CD4-positive, alpha-beta T cell treated with Interleukin-12 subunit alpha and Interleukin-12 subunit beta, for 1 hour (primary cell): ENCODE data around the gene RRP9.

Experiments used
- DNase-seq: peaks from one replicate; pipeline ENCODE4 v3.0.0-alpha.2; 2020

The RRP9 gene

DNA sequence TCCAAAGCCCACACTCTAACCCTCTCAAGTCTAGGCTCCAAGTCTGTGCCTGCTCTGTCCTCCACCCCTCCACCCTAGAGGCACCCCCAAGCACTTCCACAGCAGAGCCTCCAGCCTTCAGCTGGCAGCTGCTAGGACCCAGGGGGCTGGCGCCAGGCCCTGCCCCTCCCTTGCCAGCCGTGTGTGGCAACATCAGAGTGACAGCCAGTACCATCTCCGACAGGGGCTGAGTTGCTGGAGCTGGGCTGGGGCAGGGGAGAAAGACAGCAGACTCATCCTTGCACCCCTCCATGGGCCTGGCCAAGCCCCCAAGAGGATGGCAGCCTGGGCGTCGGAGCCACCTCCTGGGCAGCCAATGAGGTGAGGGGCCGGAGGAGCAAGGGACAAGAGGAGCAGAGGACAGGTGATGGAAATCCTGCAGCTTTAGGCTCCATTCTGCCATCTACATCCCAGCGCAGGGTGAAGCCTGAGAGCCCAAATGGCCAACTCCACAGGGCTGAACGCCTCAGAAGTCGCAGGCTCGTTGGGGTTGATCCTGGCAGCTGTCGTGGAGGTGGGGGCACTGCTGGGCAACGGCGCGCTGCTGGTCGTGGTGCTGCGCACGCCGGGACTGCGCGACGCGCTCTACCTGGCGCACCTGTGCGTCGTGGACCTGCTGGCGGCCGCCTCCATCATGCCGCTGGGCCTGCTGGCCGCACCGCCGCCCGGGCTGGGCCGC is 13.6 kb upstream of the RRP9 start, which contains the start of gene GPR62:
TSS of gene GPR62 (plus strand) at position 207 of the 718 bp plus-strand sequence. CDS start at position 479, 272 bp downstream.
- no peak for DNase-seq

DNA sequence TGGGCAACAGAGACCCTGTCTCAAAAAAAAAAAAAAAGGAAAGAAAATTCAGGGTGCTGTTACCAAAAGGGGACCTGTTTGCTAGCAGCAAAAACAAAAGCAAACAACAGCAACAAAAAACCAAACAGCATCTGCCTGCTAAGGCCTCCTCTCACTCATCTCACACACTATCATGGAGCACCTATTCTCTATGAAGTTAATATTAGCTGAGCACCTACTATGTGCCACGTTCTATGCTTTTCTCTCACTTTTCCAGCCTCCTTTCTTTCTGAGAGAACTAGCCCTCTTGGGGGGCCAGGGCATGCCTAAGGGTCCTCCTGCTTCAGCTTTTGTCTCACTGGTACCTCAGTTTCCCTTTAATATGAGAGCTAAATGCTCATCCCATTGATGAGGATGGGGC is 13.0 kb upstream of the RRP9 start:
- no peak for DNase-seq

DNA sequence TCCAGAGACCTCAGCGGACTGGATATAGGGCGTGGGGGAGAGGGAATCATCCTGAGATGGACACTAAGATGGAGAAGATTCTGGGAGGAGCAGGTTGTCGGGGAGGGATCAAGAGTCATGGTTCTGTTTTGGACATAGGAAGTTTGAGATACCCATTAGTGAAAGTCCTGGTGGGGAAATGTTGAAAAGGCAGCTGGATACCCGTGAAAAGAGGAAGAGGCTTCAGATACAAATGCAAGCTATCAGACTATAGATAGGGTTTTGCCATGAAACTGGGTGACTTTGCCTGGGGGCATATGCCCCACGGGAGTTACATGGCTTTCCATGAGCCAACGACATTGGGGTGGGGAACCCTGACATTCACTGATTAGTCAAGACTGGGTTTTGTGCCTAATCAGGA is 12.4 kb upstream of the RRP9 start:
- no peak for DNase-seq

GRCh38 chr3:51953445-51953844 is 11.7 kb upstream of the RRP9 start:
- DNase-seq, result no peak

DNA sequence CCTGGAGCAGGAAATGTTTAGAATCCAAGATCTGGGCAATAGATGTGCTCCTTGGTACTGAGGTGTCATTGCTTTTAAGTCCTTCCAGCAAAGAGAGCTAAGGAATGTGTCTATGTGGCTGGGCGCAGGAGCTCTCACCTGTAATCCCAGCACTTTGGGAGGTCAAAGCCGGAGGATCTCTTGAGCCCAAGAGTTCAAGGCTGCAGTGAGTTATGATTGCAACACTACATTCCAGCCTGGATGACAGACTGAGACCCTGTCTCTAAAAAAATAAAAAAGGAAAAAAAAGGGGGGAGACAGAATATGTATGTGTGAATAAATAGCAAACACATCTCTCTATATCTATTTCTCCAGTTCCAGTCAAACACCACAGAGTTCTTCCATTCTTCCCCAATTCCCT is 9.2 kb upstream of the RRP9 start:
- no peak for DNase-seq

DNA sequence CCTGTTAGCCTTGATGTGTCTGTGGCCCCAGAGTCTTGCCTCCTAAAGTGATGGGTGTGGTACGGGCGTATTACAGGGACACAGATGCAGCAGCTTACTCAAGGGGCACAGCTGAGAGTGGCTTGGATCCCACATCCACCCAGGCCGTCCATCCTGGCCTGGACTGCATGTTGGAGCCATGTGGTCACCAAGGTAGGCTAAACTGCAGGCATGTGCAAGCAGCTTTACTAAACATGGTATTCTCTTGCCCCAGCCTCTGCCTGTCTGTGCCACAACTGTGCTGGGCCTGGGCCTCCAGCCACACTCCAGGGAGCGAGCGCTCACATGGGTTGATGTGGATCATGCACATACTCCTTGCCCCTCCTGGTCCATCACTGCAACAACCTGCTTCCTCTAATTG is 7.4 kb upstream of the RRP9 start:
- no peak for DNase-seq

DNA sequence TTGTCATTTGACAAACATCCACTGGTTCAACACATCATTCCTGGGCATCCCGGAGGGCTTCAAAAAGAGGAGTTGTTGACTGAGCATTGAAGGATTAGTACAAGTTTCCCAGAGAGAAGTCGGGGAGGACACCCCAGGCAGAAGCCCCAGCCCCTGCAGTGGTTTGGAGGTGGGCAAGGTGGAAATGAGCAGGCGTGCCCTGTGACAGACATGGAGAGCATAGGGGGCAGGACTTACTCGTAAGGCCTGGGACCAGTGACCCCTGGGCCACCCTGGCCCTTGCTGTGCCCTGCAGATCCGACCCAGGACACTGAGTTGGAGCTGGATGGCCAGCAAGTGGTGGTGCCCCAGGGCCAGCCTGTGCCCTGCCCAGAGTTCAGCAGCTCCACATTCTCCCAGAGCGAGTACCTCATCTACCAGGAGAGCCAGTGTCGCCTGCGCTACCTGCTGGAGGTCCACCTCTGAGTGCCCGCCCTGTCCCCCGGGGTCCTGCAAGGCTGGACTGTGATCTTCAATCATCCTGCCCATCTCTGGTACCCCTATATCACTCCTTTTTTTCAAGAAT is 6.4 kb upstream of the RRP9 start:
- DNase-seq, result no peak

DNA sequence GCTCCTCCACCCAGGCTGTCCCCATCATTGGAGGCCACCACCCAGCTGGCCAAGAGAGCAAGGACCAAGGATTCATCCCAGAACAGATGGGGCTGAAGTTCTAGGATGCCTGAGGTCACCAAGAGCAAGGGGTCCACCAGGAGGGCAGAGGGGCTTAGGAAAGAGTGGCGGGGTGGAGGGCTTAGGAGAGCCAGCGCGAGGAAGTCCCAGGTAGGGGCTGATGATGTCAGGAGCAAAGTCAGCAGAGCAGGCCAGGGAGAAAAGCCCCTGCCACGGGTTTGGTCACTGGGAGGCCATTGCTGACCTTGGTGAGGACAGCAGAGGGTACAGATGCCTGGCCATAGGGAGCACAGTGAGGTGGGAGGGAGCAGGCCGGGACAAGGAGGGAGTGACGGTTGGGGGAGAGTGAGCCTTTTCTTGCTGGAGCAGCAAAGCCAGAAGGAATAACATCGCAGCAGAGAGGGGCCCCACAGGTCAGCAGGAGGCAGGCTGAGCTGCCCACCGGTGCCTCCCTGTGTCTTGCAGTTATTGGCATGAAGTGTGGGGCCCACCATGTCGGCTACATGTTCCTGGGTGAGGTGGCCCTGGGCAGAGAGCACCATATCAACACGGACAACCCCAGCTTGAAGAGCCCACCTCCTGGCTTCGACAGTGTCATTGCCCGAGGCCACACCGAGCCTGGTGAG is 5.7 kb upstream of the RRP9 start:
- DNase-seq, result no peak

DNA sequence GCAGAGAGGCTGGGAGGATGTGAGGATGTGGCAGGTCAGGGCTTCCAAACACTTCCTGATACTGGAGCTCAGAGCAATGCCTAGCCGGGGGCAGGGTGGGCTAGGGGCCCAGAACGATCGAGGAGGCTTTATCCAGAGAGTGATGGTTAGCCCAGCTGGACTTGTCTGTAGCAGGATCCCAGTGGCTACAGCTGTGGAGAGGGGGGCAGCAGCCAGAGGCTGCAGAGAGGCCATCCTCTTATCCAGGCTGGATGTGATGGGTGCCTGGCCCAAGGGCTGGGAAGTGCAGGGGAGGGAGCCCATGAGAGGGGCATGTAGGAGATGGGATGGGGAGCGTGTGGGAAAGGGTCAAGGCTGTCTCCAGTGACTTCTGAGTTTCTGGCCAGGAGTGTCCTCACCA is 5.1 kb upstream of the RRP9 start:
- no peak for DNase-seq

- no peak for DNase-seq
Measured at GRCh38 chr3:51945926-51946705, 4.4 kb upstream of the RRP9 start.

GRCh38 chr3:51945031-51945840 is 3.5 kb upstream of the RRP9 start:
- no peak for DNase-seq

DNA sequence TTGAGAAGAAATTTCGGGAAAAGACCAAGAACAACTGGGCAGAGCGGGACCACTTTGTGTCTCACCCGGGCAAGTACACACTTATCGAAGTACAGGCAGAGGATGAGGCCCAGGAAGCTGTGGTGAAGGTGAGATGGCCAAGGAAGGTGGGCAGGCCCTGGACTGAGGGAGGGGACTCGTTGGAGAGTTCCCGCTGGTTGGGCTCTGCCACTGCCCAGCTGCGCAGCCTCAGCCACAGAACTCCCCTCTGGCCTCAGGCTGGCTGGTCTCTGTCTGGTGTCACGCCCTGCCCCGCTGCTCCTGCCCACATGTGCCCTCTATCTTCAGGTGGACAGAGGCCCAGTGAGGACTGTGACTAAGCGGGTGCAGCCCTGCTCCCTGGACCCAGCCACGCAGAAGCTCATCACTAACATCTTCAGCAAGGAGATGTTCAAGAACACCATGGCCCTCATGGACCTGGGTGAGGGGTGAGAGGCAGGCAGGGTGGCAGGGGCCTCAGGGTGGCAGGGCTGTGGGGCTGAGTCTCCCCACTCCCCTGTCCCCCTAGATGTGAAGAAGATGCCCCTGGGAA is 2.8 kb upstream of the RRP9 start:
- no peak for DNase-seq

DNA sequence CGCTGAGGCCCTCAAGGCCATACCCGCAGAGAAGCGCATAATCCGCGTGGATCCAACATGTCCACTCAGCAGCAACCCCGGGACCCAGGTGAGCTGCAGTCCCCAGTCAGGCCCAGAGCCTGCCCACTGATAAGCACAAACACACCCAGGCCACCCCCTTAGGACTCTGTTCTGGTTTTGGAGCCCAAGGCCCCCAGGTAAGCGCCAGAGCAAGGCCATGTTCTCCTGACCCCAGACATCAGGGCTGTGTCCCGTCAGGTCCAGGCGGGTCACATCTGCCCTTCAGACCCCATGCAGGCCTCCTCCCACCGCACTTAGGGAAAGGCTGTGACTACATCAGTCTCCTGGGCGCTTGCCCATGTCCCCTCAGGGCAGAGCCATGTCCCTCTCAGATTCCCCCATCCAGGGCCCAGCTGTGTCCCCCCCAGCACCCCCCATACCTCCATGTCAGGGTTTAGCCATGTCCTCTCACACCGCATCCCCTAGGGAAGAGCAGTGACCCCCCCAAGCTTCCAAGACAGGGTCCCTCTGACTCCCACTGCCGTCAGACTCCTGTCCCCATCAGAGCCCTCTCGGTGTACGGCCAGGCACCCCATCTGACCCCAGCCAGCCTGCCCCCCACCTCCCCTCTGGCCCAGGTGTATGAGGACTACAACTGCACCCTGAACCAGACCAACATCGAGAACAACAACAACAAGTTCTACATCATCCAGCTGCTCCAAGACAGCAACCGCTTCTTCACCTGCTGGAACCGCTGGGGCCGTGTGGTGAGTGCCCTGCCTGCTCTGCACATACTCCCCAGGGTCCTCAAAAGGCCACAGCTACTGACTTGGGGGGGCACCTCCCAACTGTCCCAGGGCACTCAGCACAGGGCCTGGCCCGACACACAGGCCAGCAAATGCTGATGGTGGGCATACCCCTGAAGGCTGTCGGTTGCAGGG is 2.0 kb upstream of the RRP9 start:
- no peak for DNase-seq

GRCh38 chr3:51942603-51943450 is 1.1 kb upstream of the RRP9 start:
- peak; percentile 64 for DNase-seq

DNA sequence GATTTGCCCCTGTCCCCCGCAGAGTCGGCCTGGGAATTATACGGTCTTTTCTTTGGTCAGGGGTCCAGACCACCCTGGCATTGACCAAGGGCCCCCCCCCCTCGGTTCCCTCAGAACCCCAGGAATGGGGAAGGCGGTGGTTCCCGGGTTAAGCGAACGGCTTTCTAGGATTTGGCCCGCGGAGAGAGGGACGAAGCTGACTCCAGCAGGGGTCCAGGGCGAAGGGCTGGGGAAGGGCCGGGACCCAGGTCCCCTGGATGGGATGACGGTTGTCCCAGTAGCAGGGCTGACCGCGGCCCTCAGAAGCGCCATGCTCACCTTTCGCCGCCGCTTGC is 274 bp downstream of the RRP9 start:
- DNase-seq, result no peak

GRCh38 chr3:51940648-51941462 is 849 bp downstream of the RRP9 start:
- DNase-seq, result no peak

DNA sequence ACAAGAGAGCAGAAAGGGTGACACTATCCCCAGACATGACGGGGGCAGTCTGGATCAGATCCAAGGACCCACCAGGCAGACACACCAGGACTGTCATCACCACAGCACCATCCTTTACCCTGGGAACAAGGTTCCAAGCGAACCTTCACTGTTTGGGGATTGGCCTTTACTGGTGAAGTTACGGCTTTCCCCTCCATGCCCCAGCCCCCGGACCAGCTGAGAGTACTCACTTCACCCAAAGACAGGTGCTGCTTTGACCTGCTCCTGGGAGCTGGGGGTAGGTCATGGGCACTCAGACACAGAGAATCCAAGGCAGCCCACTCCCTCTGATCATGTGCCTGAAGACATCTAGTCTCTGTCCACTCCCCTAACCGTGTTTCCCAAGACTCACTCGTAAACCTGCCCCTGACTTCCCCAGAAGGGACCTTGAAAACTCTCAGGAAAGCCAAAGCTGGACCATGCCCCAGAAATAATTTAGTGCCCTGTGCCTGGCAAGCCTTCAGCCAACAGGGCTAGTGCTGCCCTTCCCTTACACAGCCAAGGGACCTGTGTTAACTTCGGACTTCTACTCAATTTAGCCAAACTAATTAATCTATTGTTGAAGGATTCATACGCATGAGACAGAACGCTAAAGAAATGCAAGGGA is 2.8 kb downstream of the RRP9 start:
- DNase-seq, result no peak

DNA sequence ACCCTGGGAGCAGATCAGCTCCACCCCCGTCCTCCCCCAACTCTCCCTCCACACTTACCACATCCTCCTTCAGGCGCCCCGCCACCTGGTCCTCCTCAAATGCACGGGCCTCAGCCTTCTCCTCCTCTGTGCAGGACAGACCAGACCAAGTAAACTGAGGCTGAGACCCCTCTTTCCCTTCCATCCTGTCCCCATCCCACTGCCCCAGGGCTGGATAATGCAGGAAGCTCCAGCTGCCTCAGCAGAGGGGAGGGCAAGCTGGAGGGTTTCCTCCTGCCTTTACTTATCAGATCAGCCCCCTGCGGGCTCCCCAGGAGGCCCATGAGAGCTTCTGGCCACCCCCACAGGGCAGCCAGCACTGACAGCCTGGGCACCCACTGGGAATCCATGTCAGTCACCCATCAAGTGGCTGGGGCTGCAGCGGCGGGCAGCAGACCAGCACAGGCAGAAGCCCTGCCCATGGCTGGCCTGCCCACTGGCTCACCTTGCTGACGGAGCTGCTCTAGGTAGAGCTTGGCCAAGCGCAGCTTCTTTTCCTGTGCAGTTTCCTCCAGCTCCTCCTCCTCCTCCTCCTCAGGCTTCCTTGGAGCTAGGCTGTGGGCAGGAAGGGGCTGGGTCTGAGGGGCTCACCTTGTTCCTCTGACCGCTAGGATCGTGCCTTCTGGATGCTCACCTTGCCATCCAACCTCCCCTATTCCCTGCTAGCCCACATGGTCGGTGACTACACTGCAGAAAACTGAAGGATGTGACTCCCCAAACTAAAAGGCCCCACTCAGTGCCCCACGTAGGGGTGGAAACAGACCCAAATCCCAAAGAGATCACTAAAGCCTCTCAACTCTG is 3.9 kb downstream of the RRP9 start:
- DNase-seq, result no peak
